Ectodermal cell (in vitro differentiated cells): Measurements from ENCODE around the gene MLN. TPM values are rescaled to one million over a fixed set of nuclear protein-coding genes. Genes with fewer than 3 reads are reported as not detected.

Experiments
- H3K27ac ChIP-seq: 2 replicates; pipeline ENCODE4 v1.7.0; 2013; ENCODE audit warnings: mild to moderate bottlenecking, low read depth, low read length; ENCODE audit not compliant: insufficient read depth, poor library complexity, severe bottlenecking
- H3K27me3 ChIP-seq: 2 replicates; pipeline ENCODE4 v1.7.0; 2013; ENCODE audit warnings: mild to moderate bottlenecking, low read length; ENCODE audit not compliant: insufficient read depth, control insufficient read depth, poor library complexity, severe bottlenecking
- H3K36me3 ChIP-seq: one replicate; pipeline ENCODE4 v1.7.0; 2013; ENCODE audit warnings: low read length; ENCODE audit not compliant: control insufficient read depth, insufficient read depth
- H3K4me1 ChIP-seq: one replicate; pipeline ENCODE4 v1.7.0; 2013; ENCODE audit warnings: low read length; ENCODE audit not compliant: control insufficient read depth, insufficient read depth
- H3K4me3 ChIP-seq: 2 replicates; pipeline ENCODE4 v1.7.0; 2013; ENCODE audit warnings: low read depth, low read length, control low read depth; ENCODE audit not compliant: insufficient read depth
- H3K9me3 ChIP-seq: 2 replicates; pipeline ENCODE4 v1.7.0; 2013; ENCODE audit warnings: mild to moderate bottlenecking, low read length, moderate library complexity; ENCODE audit not compliant: control insufficient read depth
- WGBS, 2 experiments: methylation state at CpG; one replicate each; pipeline ENCODE4 v1.1.7; 2013; ENCODE audit warnings: missing lambda C conversion rate in 2 of 2; 5-methylcytosine and 5-hydroxymethylcytosine counted together
- polyA plus RNA-seq, 4 experiments: library from polyadenylated mRNA; stranded (reverse); fragments of 50-300 nt; gene quantifications; one replicate each; pipeline ENCODE4 v1.2.3, GENCODE V29; 2013

The MLN gene, protein sequence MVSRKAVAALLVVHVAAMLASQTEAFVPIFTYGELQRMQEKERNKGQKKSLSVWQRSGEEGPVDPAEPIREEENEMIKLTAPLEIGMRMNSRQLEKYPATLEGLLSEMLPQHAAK
- not detected for polyA plus RNA-seq (2013, experiment 1 of 4)
- polyA plus RNA-seq (2013, experiment 2 of 4) = not detected
- polyA plus RNA-seq (2013, experiment 3 of 4) = not detected
- not detected for polyA plus RNA-seq (2013, experiment 4 of 4)

DNA sequence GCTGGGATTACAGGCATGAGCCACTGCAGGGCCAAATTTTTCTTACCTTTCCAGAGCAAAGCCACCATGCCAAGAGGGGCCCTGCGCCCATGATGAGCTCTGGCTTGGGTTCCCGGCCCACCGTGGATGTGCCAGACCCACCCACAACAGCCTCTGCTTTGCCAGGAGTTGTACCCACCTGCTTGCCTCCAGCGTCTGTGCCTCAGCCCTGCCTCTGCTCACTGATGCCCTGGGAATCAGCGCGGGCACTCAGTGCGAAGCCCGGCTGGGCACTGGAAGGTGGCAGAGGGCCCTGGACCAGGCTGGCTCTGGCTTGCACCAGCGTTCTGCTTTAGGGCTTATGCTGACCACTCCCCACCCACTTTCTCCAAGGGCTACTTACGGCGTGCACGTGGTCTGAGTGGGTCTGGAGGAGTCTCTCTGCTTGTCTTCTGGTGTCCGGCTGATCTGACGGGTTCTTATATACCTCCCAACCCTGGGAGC lies at the start of gene MLN:
MLN (minus strand) TSS at position 433 of the 483 bp plus-strand sequence. CDS start 2,840 bp downstream, outside the sequence.
- 94% methylated on average over 14 of the region's 14 CpGs for WGBS, 2 experiments
- no peaks in the 10 kb centered on the region for H3K9me3 ChIP-seq
- no peaks in the 10 kb centered on the region for H3K36me3 ChIP-seq
- H3K4me3 ChIP-seq = no peak within 1 kb of the TSS
- H3K27ac ChIP-seq = no peak within 1 kb of the TSS
- H3K27me3 ChIP-seq = no peaks in the 10 kb centered on the region
- peaks cover 26% of the 10 kb centered on the region for H3K4me1 ChIP-seq

DNA sequence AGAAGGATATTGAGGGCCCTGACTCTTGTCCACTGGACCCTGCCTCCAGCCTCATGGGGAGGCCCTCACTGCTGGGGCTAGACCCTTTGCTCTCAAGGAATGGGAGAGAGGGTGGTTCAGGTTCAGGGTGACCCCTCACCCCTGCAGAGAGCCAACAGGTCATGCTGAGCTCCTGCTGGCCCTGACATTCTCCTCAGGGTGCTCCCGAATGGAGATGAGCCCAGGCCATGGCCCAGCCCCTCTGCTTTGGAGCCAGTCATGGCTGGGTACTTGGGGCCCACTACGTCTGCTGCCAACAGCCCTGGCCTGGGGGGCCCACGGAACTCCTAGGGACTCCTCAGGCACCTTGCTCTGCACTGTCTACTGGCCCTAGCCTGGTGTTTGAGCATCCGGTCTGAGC lies 49.2 kb upstream of the MLN start:
- no peak overlapping the region for H3K27ac ChIP-seq
- no peaks in the 10 kb centered on the region for H3K36me3 ChIP-seq
- no peak overlapping the region for H3K4me3 ChIP-seq
- peaks cover 6% of the 10 kb centered on the region for H3K4me1 ChIP-seq
- WGBS, 2 experiments = 89 to 90% methylated on average over 4 of the region's 4 CpGs
- no peaks in the 10 kb centered on the region for H3K9me3 ChIP-seq
- no peaks in the 10 kb centered on the region for H3K27me3 ChIP-seq

DNA sequence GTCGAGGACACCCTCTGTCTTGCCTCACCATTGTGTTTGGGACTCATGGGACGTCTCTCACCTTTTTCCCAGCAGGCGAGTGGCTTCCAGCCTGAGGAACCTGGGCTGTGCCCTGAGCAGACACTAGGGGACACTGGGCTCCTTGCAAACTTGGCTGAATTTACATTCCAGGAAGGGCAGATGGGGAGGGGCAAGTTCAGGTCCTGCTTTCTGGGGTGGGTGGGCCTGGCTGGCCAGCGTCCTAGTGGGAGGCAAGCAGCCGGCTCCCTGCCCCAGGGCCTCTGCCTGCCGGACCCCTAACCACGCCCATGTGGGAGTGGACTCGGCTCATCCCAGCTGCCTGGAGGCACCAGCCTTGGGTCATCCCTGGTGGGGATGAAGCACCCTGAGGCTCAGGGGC lies 48.2 kb upstream of the MLN start:
- Histone ChIP-seq H3K27me3 (no peaks in the 10 kb centered on the region), H3K27ac (no peak overlapping the region), H3K4me1 (peaks cover 6% of the 10 kb centered on the region), H3K36me3 (no peaks in the 10 kb centered on the region), H3K4me3 (no peak overlapping the region), H3K9me3 (no peaks in the 10 kb centered on the region)
- WGBS, 2 experiments = 26 to 28% methylated on average over 8 of the region's 8 CpGs

DNA sequence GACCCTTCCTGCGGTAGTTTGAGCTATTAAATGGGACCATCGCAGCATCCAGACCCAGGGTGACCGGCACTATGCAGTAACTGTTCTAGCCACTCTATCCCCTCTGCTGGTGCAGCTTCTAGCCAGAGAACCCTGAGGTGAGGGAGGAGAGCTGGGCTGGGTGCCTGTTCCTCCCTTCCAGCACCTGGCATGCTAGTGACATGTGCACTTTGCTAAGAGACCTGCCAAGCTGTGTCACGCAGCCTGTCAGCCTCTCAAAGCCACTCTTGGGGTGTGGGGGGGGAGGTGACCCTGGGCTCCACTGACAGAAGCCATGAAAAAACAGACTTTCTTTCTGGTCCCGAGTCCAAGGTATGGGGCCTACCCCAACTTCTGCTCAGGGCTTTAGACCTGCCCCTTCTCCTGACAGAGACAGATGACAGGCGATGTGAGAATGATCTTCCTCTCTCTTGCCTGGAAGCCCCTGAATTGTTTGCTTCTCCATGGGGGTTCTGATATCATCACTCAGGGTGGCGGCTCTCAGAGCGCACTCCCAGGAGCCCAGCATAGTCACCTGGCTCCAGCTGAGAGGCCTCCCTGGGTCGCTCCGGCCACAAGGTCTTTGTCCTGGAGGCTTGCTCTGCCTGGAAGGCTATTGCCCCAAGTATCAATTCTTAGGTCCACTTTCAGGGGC lies 47.2 kb upstream of the MLN start:
- Histone ChIP-seq H3K9me3 (no peaks in the 10 kb centered on the region), H3K4me1 (peaks cover 6% of the 10 kb centered on the region), H3K4me3 (no peak overlapping the region), H3K36me3 (no peaks in the 10 kb centered on the region), H3K27me3 (no peaks in the 10 kb centered on the region), H3K27ac (no peak overlapping the region)
- 89 to 93% methylated on average over 10 of the region's 10 CpGs for WGBS, 2 experiments

DNA sequence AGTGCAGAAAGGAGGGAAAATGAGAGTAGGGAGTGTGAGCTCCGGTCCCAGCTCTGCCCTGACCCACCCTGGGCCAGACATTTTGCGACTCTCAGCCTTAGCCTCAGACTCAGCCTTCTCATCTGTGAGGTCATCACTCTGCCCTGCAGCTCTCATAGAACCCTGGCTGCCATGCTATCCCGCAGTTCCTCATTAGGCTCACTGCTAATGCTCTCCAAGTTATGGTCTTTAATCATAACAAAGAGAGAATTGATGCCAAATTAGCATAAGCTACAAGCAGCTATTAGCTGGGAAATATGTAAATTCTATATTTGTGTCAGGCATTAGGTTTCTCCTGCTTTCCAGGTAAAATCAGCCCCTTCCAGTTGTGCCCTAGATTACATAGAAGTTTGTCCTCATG lies 46.5 kb upstream of the MLN start:
- H3K27ac ChIP-seq = no peak overlapping the region
- H3K36me3 ChIP-seq = no peaks in the 10 kb centered on the region
- peaks cover 6% of the 10 kb centered on the region for H3K4me1 ChIP-seq
- WGBS, 2 experiments = 87 to 88% methylated on average over 3 of the region's 3 CpGs
- H3K27me3 ChIP-seq = no peaks in the 10 kb centered on the region
- no peak overlapping the region for H3K4me3 ChIP-seq
- no peaks in the 10 kb centered on the region for H3K9me3 ChIP-seq

DNA sequence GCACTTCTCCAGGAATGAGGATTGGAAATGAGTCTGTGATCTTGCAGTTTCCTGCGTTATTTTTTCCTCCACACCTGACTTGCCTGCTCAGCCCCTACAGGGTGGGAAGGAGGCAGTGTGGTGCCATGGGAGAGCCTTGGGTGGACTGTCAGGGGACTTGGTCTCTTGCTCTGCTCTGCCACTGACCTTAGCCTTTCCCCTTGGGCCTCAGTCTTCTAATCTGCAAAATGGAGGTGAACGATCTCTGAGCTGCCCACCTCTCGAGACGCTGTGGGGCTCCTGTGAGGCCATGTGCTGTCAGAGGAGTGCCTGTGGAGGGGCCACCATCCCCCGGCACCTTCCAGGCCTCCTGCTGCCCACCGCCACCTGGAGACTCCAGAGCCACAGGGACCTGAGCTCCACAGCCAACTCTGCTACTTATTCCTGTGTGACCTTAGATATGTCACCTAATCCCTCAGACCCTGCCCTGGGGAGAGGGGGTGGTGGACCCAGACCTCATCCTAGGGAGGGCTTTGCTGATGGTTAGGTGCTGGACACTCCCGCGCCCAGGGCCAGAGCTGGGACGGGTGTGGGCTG lies 45.8 kb upstream of the MLN start:
- Histone ChIP-seq H3K36me3 (no peaks in the 10 kb centered on the region), H3K4me3 (no peak overlapping the region), H3K9me3 (no peaks in the 10 kb centered on the region), H3K27me3 (no peaks in the 10 kb centered on the region), H3K27ac (no peak overlapping the region), H3K4me1 (peaks cover 6% of the 10 kb centered on the region)
- WGBS, 2 experiments = 96 to 97% methylated on average over 9 of the region's 9 CpGs

DNA sequence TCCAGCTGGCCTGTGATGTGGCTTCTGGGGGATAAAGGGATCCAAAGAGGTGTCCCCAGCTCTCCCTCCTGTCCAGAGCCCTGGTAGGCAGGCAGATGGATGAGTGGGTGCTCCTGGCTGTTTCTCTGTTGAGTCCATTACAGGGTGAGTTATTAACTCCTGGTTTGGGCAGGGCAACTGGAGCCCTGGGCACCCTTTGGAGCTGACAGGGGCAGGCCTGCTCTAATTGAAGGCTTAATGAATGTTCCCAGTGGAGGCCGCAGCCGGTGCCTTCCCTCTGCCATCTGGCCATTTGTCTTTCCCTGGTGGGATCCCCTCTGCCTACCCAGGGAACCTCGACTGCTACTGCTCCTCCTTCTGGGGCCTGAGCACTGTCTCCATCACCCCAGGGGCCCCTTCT lies 44.7 kb upstream of the MLN start:
- H3K27ac ChIP-seq = no peak overlapping the region
- WGBS, 2 experiments = 86 to 92% methylated on average over 3 of the region's 3 CpGs

DNA sequence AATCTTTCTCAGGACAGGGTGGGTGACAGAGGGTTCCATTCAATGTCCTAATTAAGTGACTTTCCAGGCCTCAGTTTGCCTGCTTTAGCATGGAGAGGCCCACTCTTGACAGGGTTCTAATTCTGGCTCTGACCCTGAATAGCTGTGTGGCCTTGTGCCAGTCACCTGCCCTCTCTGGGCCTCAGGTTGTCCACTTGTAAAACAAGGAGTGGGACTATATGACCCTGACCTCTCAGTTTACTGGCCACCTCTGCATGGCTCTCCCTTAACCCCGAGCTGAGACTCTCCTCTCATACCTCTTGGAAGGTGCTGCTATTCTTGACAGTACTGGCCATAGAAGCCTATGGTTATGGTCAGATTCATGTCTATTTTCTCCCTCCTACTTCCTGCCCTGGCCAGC lies 44.1 kb upstream of the MLN start:
- Histone ChIP-seq H3K27ac (no peak overlapping the region), H3K36me3 (no peaks in the 10 kb centered on the region), H3K9me3 (no peaks in the 10 kb centered on the region), H3K4me1 (peaks cover 14% of the 10 kb centered on the region), H3K27me3 (no peaks in the 10 kb centered on the region), H3K4me3 (no peak overlapping the region)
- WGBS, 2 experiments = 89 to 100% methylated on average over 1 of the region's 1 CpG

More for the DNA sequence above, 44.7 kb upstream of the MLN start:
- H3K9me3 ChIP-seq = no peaks in the 10 kb centered on the region
- H3K27me3 ChIP-seq = no peaks in the 10 kb centered on the region
- H3K36me3 ChIP-seq = no peaks in the 10 kb centered on the region
- peaks cover 7% of the 10 kb centered on the region for H3K4me1 ChIP-seq
- H3K4me3 ChIP-seq = no peak overlapping the region

DNA sequence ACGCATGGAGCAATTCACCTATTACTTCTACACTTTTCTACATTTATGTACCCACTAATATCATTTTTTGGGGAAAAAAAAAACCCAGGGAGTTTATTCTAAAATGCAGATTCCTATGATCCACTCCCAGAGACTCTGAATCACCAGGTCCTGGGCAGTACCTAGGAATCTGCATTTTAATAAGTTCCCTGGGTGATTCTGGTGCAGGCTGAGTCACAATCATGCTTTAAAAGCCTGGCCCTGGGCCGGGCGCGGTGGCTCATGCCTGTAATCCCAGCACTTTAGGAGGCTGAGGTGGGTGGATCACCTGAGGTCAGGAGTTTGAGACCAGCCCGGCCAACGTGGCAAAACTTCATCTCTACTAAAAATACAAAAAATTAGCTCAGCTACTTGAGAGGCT lies 43.3 kb upstream of the MLN start:
- 86 to 88% methylated on average over 6 of the region's 6 CpGs for WGBS, 2 experiments

DNA sequence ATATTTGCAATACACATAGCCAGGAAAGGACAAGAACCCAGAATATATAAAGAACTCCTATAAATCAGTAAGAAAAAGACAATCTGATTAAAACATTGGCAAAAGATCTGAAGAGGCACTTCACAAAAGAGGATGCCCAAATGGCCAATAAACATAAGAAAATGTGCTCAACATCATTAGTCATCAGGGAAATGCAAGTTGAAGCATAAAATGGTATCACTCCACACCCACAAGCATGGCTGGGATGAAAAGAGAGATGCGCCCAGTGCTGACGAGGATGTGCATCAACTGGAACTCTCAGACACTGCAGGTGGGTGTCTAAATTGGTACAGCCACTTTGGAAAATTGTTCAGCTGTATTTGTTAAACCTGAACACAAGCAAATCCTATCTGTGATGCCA lies 42.4 kb upstream of the MLN start:
- WGBS, 2 experiments = 94 to 95% methylated on average over 2 of the region's 2 CpGs
- no peaks in the 10 kb centered on the region for H3K27me3 ChIP-seq
- no peaks in the 10 kb centered on the region for H3K9me3 ChIP-seq
- no peak overlapping the region for H3K27ac ChIP-seq
- peaks cover 11% of the 10 kb centered on the region for H3K4me1 ChIP-seq
- H3K4me3 ChIP-seq = no peak overlapping the region
- no peaks in the 10 kb centered on the region for H3K36me3 ChIP-seq

More for the DNA sequence above, 43.3 kb upstream of the MLN start:
- H3K4me1 ChIP-seq = peaks cover 15% of the 10 kb centered on the region
- no peak overlapping the region for H3K4me3 ChIP-seq
- no peaks in the 10 kb centered on the region for H3K9me3 ChIP-seq
- H3K27me3 ChIP-seq = no peaks in the 10 kb centered on the region
- no peaks in the 10 kb centered on the region for H3K36me3 ChIP-seq
- H3K27ac ChIP-seq = no peak overlapping the region
